Activated T-helper 1 cell treated with anti-CD3 and anti-CD28 coated beads, Interleukin-12 subunit alpha, Interleukin-12 subunit beta, Interleukin-2, Interleukin-4 antibody, amounts not matched to agents 30 ng/mL and 10 ng/mL and 1 ng/mL, durations not matched to agents 14 hours and 24 hours and 36 hours (primary cell): ENCODE measurements around the gene SCD5. TPM values are rescaled to one million over a fixed set of nuclear protein-coding genes. Genes with fewer than 3 reads are reported as not detected.

ENCODE experiments used
- DNase-seq: peaks from one replicate; pipeline ENCODE4 v3.0.0; 2021; ENCODE audit warnings: low spot score
- H3K27ac Mint-ChIP-seq: one replicate; pipeline ENCODE4 v1.8.0; 2021; ENCODE audit warnings: mild to moderate bottlenecking, mixed read lengths
- H3K27me3 Mint-ChIP-seq: one replicate; pipeline ENCODE4 v1.8.0; 2022; ENCODE audit warnings: mild to moderate bottlenecking, moderate library complexity, mixed read lengths; ENCODE audit not compliant: insufficient read depth
- H3K36me3 Mint-ChIP-seq: one replicate; pipeline ENCODE4 v1.8.0; 2021; ENCODE audit warnings: low read depth, mixed read lengths
- H3K4me1 Mint-ChIP-seq: one replicate; pipeline ENCODE4 v1.8.0; 2021; ENCODE audit warnings: low read depth, mixed read lengths
- H3K4me3 Mint-ChIP-seq: one replicate; pipeline ENCODE4 v1.8.0; 2021; ENCODE audit warnings: mild to moderate bottlenecking, moderate library complexity, mixed read lengths
- H3K9me3 Mint-ChIP-seq: one replicate; pipeline ENCODE4 v1.8.0; 2021; ENCODE audit warnings: mixed read lengths
- intact Hi-C: fragments of 100-400 bp; cut with micrococcal nuclease; formaldehyde crosslinking; loops from one replicate; pipeline ENCODE4 v1.15.1; 2024
- total RNA-seq: library from RNA; stranded (reverse); gene quantifications from 2 replicates; pipeline ENCODE4 v1.2.3, GENCODE V29; 2022

SCD5 gene
- total RNA-seq, 1 donor from 2014 or later, result 0.70 TPM

DNA sequence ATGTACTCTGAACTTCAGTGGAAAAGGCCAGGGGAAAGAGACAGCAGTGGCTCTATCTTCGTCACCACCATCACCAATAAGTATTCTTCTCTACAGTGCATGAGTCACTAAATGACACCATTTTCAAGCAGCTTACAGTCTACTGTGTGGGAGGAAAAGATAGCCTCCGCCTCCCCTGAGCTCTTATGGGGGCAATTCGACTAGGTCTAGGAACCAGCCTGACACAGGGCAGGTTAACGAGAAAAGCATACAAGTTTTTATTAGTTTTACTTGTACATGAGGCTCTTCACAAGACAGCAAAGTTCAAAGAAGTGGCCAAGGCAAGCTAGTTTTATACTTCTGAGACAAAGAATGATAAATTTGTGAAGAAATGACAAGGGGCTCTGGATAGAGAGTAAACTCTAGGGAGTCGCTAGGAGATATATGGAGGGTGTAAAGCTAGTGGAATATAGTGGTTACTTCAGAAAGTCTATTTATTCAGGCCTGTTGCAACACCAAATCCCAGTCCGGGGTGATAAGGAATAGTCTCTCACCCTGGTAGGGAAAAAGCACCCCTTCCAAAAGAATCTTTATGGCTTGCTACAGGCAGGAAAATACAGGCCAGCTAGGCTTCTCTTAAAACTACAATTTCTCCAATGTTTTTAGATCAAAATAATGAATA lies 49.7 kb downstream of the SCD5 start:
- H3K36me3 Mint-ChIP-seq, result no peaks in the 10 kb centered on the region
- intact Hi-C loops, result no loop called here
- H3K27me3 Mint-ChIP-seq, result peaks cover 8% of the 10 kb centered on the region
- H3K9me3 Mint-ChIP-seq, result no peaks in the 10 kb centered on the region
- DNase-seq, result no peak
- no peak overlapping the region for H3K4me3 Mint-ChIP-seq
- no peaks in the 10 kb centered on the region for H3K4me1 Mint-ChIP-seq
- H3K27ac Mint-ChIP-seq, result no peak overlapping the region

GRCh38 chr4:82747686-82748575 lies 50.7 kb downstream of the SCD5 start:
- H3K4me3 Mint-ChIP-seq, result no peak overlapping the region
- intact Hi-C loops, result no loop called here
- H3K27ac Mint-ChIP-seq, result no peak overlapping the region
- peaks cover 7% of the 10 kb centered on the region for H3K27me3 Mint-ChIP-seq
- H3K4me1 Mint-ChIP-seq, result no peaks in the 10 kb centered on the region
- DNase-seq, result no peak
- H3K36me3 Mint-ChIP-seq, result no peaks in the 10 kb centered on the region
- H3K9me3 Mint-ChIP-seq, result no peaks in the 10 kb centered on the region

- Mint-ChIP-seq H3K4me3 (no peak overlapping the region), H3K36me3 (no peaks in the 10 kb centered on the region), H3K27me3 (peaks cover 7% of the 10 kb centered on the region), H3K9me3 (no peaks in the 10 kb centered on the region), H3K4me1 (no peaks in the 10 kb centered on the region), H3K27ac (no peak overlapping the region)
- intact Hi-C loops, result no loop called here
- DNase-seq, result no peak
Observed at GRCh38 chr4:82746705-82747574, 51.7 kb downstream of the SCD5 start.

DNA sequence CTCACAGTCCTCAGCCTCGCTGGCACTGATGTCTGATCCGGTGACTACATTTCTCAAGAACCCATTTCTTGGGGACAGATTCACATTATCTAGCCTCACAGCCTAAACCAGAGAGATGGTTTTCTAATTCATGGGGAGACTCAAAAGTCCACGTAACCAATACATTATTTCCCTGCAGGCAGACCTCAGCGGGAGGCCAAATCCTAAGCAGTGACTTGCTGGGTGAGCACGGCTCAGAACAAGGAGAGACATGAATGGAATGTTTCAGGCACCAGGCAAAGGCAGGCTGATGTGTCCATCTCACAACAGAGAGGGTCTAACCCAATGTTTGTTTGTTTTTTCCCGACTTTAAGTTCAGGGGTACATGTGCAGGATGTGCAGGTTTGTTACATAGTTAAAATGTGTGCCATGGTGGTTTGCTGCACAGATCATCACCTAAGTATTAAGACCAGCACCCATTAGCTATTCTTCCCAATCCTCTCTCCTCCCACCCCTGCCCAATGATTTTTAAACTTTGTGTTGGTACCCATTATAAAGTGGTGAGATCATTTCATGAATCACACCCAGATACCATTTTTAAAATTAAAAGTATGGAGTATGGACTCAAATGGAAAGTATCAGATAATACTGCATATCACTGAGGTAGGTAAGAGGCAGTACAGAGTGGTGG lies 53.3 kb downstream of the SCD5 start:
- no peaks in the 10 kb centered on the region for H3K36me3 Mint-ChIP-seq
- H3K9me3 Mint-ChIP-seq, result no peaks in the 10 kb centered on the region
- no peak overlapping the region for H3K4me3 Mint-ChIP-seq
- DNase-seq, result no peak
- H3K27me3 Mint-ChIP-seq, result peaks cover 8% of the 10 kb centered on the region
- intact Hi-C loops, result no loop called here
- no peaks in the 10 kb centered on the region for H3K4me1 Mint-ChIP-seq
- no peak overlapping the region for H3K27ac Mint-ChIP-seq

DNA sequence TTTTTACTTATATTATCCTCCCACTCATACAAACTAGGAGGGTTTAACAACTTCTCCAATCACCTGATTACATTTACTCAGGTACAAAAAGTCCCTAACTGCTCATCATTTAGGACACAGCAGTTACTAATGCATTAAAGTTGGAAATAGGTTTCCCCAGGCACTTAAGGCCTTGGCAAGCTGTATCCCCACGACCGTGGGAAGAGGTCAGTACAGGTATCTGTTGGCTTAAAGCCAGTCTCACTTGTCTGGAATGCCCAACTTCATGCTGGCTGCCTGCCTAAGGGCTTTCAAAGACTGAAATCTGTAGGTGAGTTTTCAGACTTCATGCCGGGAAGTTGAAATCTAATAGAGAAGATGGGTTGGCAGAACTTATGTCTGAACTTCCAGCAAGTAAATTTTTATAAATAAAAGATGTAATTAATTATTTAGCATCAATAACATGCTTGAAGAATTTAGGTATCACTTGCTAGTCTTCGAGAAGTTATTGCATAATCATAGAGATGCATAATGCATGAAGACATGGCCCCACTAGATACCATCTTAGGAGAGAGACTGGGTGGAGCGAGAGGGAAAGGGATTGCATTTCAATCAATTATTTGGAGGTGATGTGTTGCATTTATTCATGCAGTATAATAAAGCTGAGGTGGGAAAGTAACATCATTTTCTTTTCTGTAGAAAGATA lies 54.2 kb downstream of the SCD5 start:
- intact Hi-C loops, result no loop called here
- Mint-ChIP-seq H3K4me3 (no peak overlapping the region), H3K4me1 (no peaks in the 10 kb centered on the region), H3K9me3 (no peaks in the 10 kb centered on the region), H3K36me3 (no peaks in the 10 kb centered on the region), H3K27me3 (peaks cover 8% of the 10 kb centered on the region), H3K27ac (no peak overlapping the region)
- no peak for DNase-seq

DNA sequence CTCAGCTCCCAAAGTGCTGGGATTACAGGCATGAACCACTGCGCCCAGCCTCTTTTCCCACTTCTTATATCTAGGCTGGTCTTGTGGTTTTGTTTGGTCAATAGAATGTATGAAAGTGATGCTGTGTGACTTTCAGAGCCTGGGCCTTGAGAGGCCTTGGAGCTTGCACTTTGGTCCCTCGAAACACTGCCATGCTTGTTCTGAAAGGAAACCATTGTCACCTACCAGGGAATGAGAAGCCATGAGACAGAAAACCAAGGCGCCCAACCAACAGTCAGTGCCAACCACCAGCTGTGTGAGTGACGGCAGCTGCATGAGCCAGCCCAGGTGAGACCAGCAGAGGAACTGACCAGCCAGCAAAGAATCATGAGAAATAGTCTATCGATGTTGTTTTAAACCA lies 57.4 kb downstream of the SCD5 start:
- Mint-ChIP-seq H3K27ac (no peak overlapping the region), H3K4me3 (no peak overlapping the region), H3K9me3 (no peaks in the 10 kb centered on the region), H3K27me3 (peaks cover 2% of the 10 kb centered on the region), H3K4me1 (no peaks in the 10 kb centered on the region), H3K36me3 (no peaks in the 10 kb centered on the region)
- intact Hi-C loops, result no loop called here
- DNase-seq, result no peak

- no peaks in the 10 kb centered on the region for H3K9me3 Mint-ChIP-seq
- DNase-seq, result peak; percentile 57
- H3K27me3 Mint-ChIP-seq, result peaks cover 2% of the 10 kb centered on the region
- no peak overlapping the region for H3K27ac Mint-ChIP-seq
- H3K36me3 Mint-ChIP-seq, result no peaks in the 10 kb centered on the region
- intact Hi-C loops, result loop anchor here (1.0 kb wide), 1 partner anchor 277 kb away; no protein-coding TSS in a partner anchor
- no peak overlapping the region for H3K4me3 Mint-ChIP-seq
- no peaks in the 10 kb centered on the region for H3K4me1 Mint-ChIP-seq
Observed at GRCh38 chr4:82739287-82740190, 59.1 kb downstream of the SCD5 start.

GRCh38 chr4:82737354-82737753 lies 61.2 kb downstream of the SCD5 start:
- intact Hi-C loops, result no loop called here
- Mint-ChIP-seq H3K4me1 (no peaks in the 10 kb centered on the region), H3K4me3 (no peak overlapping the region), H3K27ac (no peak overlapping the region), H3K9me3 (no peaks in the 10 kb centered on the region), H3K36me3 (no peaks in the 10 kb centered on the region), H3K27me3 (peaks cover 9% of the 10 kb centered on the region)
- no peak for DNase-seq

DNA sequence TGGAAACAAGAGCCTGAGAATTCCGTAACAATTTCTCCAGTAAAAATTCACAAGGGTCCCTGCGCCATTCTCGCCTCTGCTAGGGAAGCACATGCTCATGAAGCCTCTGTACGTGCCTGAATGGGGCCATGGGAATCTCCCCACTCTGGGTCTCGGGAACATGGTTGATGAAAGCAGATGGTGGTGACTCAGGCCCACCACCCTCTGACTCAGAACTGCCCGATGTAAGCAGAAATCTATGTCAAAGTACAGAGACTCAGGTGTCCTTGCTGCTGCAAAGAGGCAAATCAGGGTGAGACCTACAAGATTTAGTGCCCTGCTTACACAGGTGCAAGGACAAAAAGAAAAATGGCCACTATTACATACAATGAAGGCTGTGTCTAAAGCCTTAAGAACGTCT lies 65.0 kb downstream of the SCD5 start:
- H3K4me3 Mint-ChIP-seq, result no peak overlapping the region
- H3K4me1 Mint-ChIP-seq, result no peaks in the 10 kb centered on the region
- no peak overlapping the region for H3K27ac Mint-ChIP-seq
- no peak for DNase-seq
- intact Hi-C loops, result no loop called here
- H3K36me3 Mint-ChIP-seq, result no peaks in the 10 kb centered on the region
- H3K9me3 Mint-ChIP-seq, result no peaks in the 10 kb centered on the region
- H3K27me3 Mint-ChIP-seq, result peaks cover 8% of the 10 kb centered on the region

DNA sequence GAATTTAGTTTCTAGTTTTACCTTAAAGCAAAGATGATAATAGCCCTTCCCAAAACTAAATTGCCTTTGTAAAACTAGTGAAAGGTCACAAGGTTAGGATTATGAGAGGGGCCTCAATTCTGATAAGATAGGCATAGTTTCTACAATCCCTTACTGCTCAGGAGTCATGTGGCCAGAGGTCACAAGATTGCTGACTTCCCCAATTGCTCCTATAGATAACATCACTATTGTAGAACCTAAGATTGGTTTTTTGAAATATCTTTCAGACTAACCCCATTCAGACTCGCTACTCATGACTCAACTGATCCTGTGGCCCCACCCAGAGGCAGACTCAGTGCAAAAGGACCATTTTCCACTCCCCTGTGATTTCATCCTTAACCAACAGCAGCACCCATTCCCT lies 70.3 kb downstream of the SCD5 start:
- no peaks in the 10 kb centered on the region for H3K9me3 Mint-ChIP-seq
- no peaks in the 10 kb centered on the region for H3K36me3 Mint-ChIP-seq
- intact Hi-C loops, result no loop called here
- no peak overlapping the region for H3K27ac Mint-ChIP-seq
- DNase-seq, result no peak
- peaks cover 3% of the 10 kb centered on the region for H3K27me3 Mint-ChIP-seq
- H3K4me3 Mint-ChIP-seq, result no peak overlapping the region
- no peaks in the 10 kb centered on the region for H3K4me1 Mint-ChIP-seq

DNA sequence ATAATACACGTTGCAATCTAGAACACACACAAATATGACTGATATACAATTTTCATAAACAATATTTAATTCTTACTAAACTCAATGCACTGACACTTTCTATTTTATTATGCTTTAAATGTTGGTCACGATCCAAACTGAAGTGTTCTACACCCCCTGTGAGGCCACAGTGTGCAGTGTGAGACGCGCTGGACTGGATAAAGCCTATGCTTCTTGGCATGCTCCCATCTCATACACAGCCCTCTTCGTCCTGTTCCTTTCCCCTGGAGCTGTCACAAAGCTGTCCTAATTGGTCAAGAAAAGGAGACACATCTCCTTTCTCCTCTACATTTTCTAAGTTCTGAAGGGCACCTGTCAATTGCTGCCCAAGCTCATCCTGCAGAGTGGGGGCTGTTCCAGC lies 72.0 kb downstream of the SCD5 start:
- Mint-ChIP-seq H3K4me3 (no peak overlapping the region), H3K27me3 (peaks cover 1% of the 10 kb centered on the region), H3K27ac (no peak overlapping the region), H3K9me3 (no peaks in the 10 kb centered on the region), H3K4me1 (no peaks in the 10 kb centered on the region), H3K36me3 (no peaks in the 10 kb centered on the region)
- intact Hi-C loops, result no loop called here
- no peak for DNase-seq
